RWPE1 (cell line): ENCODE results near the gene EIPR1.

Experiments
- CTCF ChIA-PET: fragments of 350-600 bp; sonication (Branson Sonifier 250); formaldehyde crosslinking; extraction: SDS; loops from one replicate; lab custom pipeline; 2021; lab: Yijun Ruan, JAX
- POLR2A ChIA-PET: fragments of 400-600 bp; formaldehyde crosslinking; extraction: SDS; loops from one replicate; lab custom pipeline; 2020; ENCODE audit warnings: antibody characterized with exemption; ENCODE audit not compliant: low non-redundant PET; lab: Yijun Ruan, JAX
- DNase-seq: peaks from one replicate; pipeline ENCODE4 v3.0.0; 2012; ENCODE audit warnings: low spot score
- H3K27ac ChIP-seq: fragments of 450-650 bp; 2 replicates; pipeline ENCODE4 v1.5.1; 2017
- CTCF ChIP-seq: fragments of 450-650 bp; conservative IDR thresholded peaks from 2 replicates; pipeline ENCODE4 v1.5.1; 2017; ENCODE audit warnings: low read depth, mild to moderate bottlenecking

Gene EIPR1

GRCh38 chr2:3144856-3145255 is 232.8 kb downstream of the EIPR1 start:
- ChIA-PET CTCF (interaction anchor here (0.6 kb wide), 1 partner anchor 311 kb away, joined by 5 read pairs; no protein-coding TSS in a partner anchor), POLR2A (no interaction called here)
- no peak for DNase-seq
- no peak overlapping the region for H3K27ac ChIP-seq
- TF ChIP-seq CTCF = no peak

GRCh38 chr2:3143602-3144001 is 234.0 kb downstream of the EIPR1 start:
- CTCF ChIA-PET = no interaction called here
- TF ChIP-seq CTCF = no peak
- no peak overlapping the region for H3K27ac ChIP-seq
- POLR2A ChIA-PET = interaction anchor here (0.5 kb wide), 1 partner anchor 167 kb away, joined by 3 read pairs; no protein-coding TSS in a partner anchor
- DNase-seq = no peak

- ChIA-PET CTCF (no interaction called here), POLR2A (interaction anchor here (0.5 kb wide), 1 partner anchor 167 kb away, joined by 3 read pairs; no protein-coding TSS in a partner anchor)
- no peak for TF ChIP-seq CTCF
- no peak for DNase-seq
- no peak overlapping the region for H3K27ac ChIP-seq
Observed at GRCh38 chr2:3142961-3143571, 234.6 kb downstream of the EIPR1 start.

GRCh38 chr2:3142210-3142609 is 235.4 kb downstream of the EIPR1 start:
- no peak for TF ChIP-seq CTCF
- ChIA-PET POLR2A (no interaction called here), CTCF (no interaction called here)
- DNase-seq = no peak
- no peak overlapping the region for H3K27ac ChIP-seq

- CTCF ChIA-PET = no interaction called here
- POLR2A ChIA-PET = no interaction called here
- no peak overlapping the region for H3K27ac ChIP-seq
- DNase-seq = no peak
- TF ChIP-seq CTCF = no peak
Observed at GRCh38 chr2:3141696-3142095, 235.9 kb downstream of the EIPR1 start.

- ChIA-PET POLR2A (no interaction called here), CTCF (no interaction called here)
- DNase-seq = no peak
- H3K27ac ChIP-seq = no peak overlapping the region
- no peak for TF ChIP-seq CTCF
Observed at GRCh38 chr2:3139906-3140305, 237.7 kb downstream of the EIPR1 start.
